Panc1 (cell line): ENCODE measurements around the gene TMPRSS11B. TPM values are rescaled to one million over a fixed set of nuclear protein-coding genes. Genes with fewer than 3 reads are reported as not detected.

Experiments used
- ATAC-seq: fragments of 200-7000 bp; cut with Tn5 transposase; 2 replicates; pipeline ENCODE4 v1.9.1; 2020; ENCODE audit warnings: mild to moderate bottlenecking, moderate library complexity
- BruUV-seq: library from RNA; stranded (reverse); fragments of 400-500 nt; replicated peaks from 2 replicates; lab custom pipeline; 2021; lab: Mats Ljungman, UMichigan
- CTCF ChIA-PET: fragments of 300-600 bp; sonication (Branson Sonifier 250); formaldehyde crosslinking; loops from one replicate; lab custom pipeline; 2022; ENCODE audit warnings: antibody characterized with exemption; lab: Charles Lee
- POLR2A ChIA-PET: fragments of 300-600 bp; sonication (Branson Sonifier 250); formaldehyde crosslinking; loops from one replicate; lab custom pipeline; 2022; ENCODE audit warnings: antibody characterized with exemption; lab: Charles Lee
- DNase-seq: peaks from one replicate; pipeline ENCODE4 v3.0.0-alpha.2; 2010; ENCODE audit warnings: low read depth, low spot score
- H3K27ac ChIP-seq: 2 replicates; pipeline ENCODE4 v1.5.1; 2011; ENCODE audit warnings: mild to moderate bottlenecking, low read length, inconsistent platforms
- H3K27me3 ChIP-seq: fragments of 200-500 bp; sonication (Bioruptor generic); 2 replicates; pipeline ENCODE4 v1.6.0; 2014; ENCODE audit warnings: low read length, inconsistent platforms; ENCODE audit not compliant: control insufficient read depth, insufficient read depth
- H3K36me3 ChIP-seq: fragments of 200-500 bp; sonication (Bioruptor generic); 2 replicates; pipeline ENCODE4 v1.5.1; 2014; ENCODE audit warnings: inconsistent platforms, mild to moderate bottlenecking, low read length, moderate library complexity; ENCODE audit not compliant: control insufficient read depth, insufficient read depth
- H3K4me1 ChIP-seq: 2 replicates; pipeline ENCODE4 v1.5.1; 2011; ENCODE audit warnings: inconsistent platforms, mild to moderate bottlenecking, low read length, moderate library complexity; ENCODE audit not compliant: control insufficient read depth, insufficient read depth
- H3K4me3 ChIP-seq, 2 experiments: 2 replicates each; pipeline ENCODE4 v1.5.1; 2011 to 2012; ENCODE audit warnings: low read depth in 2 of 2, low read length in 2 of 2, mild to moderate bottlenecking in 2 of 2, inconsistent platforms in 1 of 2, moderate library complexity in 1 of 2
- H3K9me3 ChIP-seq: fragments of 200-500 bp; sonication (Bioruptor generic); 2 replicates; pipeline ENCODE4 v1.5.1; 2014; ENCODE audit warnings: low read depth, mild to moderate bottlenecking, inconsistent platforms, low read length, moderate library complexity; ENCODE audit not compliant: control insufficient read depth, insufficient read depth
- CTCF ChIP-seq: fragments of 450-650 bp; IDR thresholded peaks from 2 replicates; pipeline ENCODE4 v1.5.1; 2017; ENCODE audit warnings: mild to moderate bottlenecking
- POLR2AphosphoS5 ChIP-seq: IDR thresholded peaks from 2 replicates; pipeline ENCODE4 v1.6.1; 2012; ENCODE audit warnings: mild to moderate bottlenecking, low read depth, low read length, moderate library complexity
- REST ChIP-seq, 2 experiments: IDR thresholded peaks; 2 replicates each; pipeline ENCODE4 v1.6.1; 2011 to 2012; ENCODE audit warnings: low read depth in 2 of 2, control low read depth in 1 of 2, low read length in 1 of 2, mild to moderate bottlenecking in 1 of 2, moderate library complexity in 1 of 2; ENCODE audit not compliant: insufficient read depth in 1 of 2
- SIN3A ChIP-seq: IDR thresholded peaks from 2 replicates; pipeline ENCODE4 v1.6.1; 2012; ENCODE audit warnings: low read depth, mild to moderate bottlenecking, low read length, moderate library complexity, borderline replicate concordance; ENCODE audit not compliant: insufficient read depth
- TCF7L2 ChIP-seq: IDR thresholded peaks from 2 replicates; pipeline ENCODE4 v1.6.1; 2011; ENCODE audit warnings: mild to moderate bottlenecking, low read depth, low read length, inconsistent platforms
- in situ Hi-C: cut with HindIII; loops from 2 replicates; pipeline ENCODE4 v1.10.0; 2016; ENCODE audit warnings: low sequenced_read_pairs, low pct_unique_long_range_greater_than_20kb
- intact Hi-C: fragments of 100-400 bp; cut with micrococcal nuclease; formaldehyde crosslinking; loops from one replicate; pipeline ENCODE4 v1.10.0; 2022; ENCODE audit not compliant: unreplicated experiment
- total RNA-seq: library from RNA; stranded (reverse); gene quantifications from one replicate; pipeline ENCODE4 v1.2.1, GENCODE V29; 2021; ENCODE audit not compliant: unreplicated experiment

The TMPRSS11B gene
- total RNA-seq, 1 experiment from 2014 or later = not detected

GRCh38 chr4:68272860-68273259 lies 27.4 kb upstream of the TMPRSS11B start:
- in situ Hi-C loops (no loop called here), intact Hi-C loops (loop anchor here (2.0 kb wide), 1 partner anchor 104 kb away; no protein-coding TSS in a partner anchor)
- no peak for ATAC-seq
- Histone ChIP-seq H3K9me3 (no peaks in the 10 kb centered on the region), H3K27ac (no peak overlapping the region), H3K4me1 (no peaks in the 10 kb centered on the region), H3K4me3 (no peak overlapping the region), H3K27me3 (no peaks in the 10 kb centered on the region), H3K36me3 (no peaks in the 10 kb centered on the region)
- no peak for DNase-seq
- CTCF ChIA-PET = no interaction called here
- POLR2A ChIA-PET = no interaction called here
- TF ChIP-seq REST (IDR thresholded peaks at IDR 0.05; ENCODE audit: insufficient read depth in 1 of 2, low read depth in 2 of 2, low read length in 1 of 2) = no peak
- TF ChIP-seq POLR2AphosphoS5 = no peak
- no peak for TF ChIP-seq SIN3A
- TF ChIP-seq CTCF = no peak
- no peak for TF ChIP-seq TCF7L2
- BruUV-seq = no TSS peak

- ATAC-seq (no peak), DNase-seq (no peak)
- intact Hi-C loops = loop anchor here (2.0 kb wide), 1 partner anchor 104 kb away; no protein-coding TSS in a partner anchor
- 0 out of 4 replicates have a peak overlapping the region, but pooled peaks of 1 of the 2 experiments have one; percentile 26 for H3K4me3 ChIP-seq
- no peak overlapping the region for H3K27ac ChIP-seq
- TF ChIP-seq REST (IDR thresholded peaks at IDR 0.05; ENCODE audit: insufficient read depth in 1 of 2, low read depth in 2 of 2, low read length in 1 of 2) (no peak), SIN3A (no peak), CTCF (no peak), POLR2AphosphoS5 (no peak), TCF7L2 (no peak)
- no peaks in the 10 kb centered on the region for H3K27me3 ChIP-seq
- CTCF ChIA-PET = no interaction called here
- in situ Hi-C loops = no loop called here
- H3K36me3 ChIP-seq = no peaks in the 10 kb centered on the region
- POLR2A ChIA-PET = no interaction called here
- no TSS peak for BruUV-seq
- H3K4me1 ChIP-seq = no peaks in the 10 kb centered on the region
- H3K9me3 ChIP-seq = no peaks in the 10 kb centered on the region
Observed at GRCh38 chr4:68272380-68272779, 26.9 kb upstream of the TMPRSS11B start.
